Astrocyte (in vitro differentiated cells and primary cell): Measurements from ENCODE around the gene STXBP1. TPM values are rescaled to one million over a fixed set of nuclear protein-coding genes. Genes with fewer than 3 reads are reported as not detected.

ENCODE experiments used
- DNase-seq: peaks from one replicate; pipeline ENCODE4 v3.0.0-alpha.2; 2010; ENCODE audit warnings: low read depth
- FAIRE-seq: peaks from 2 replicates; lab custom pipeline; 2011; peaks lifted over from hg19 to GRCh38; lab: Jason Lieb, UNC
- H2AFZ ChIP-seq: 2 replicates; pipeline ENCODE4 v1.6.0; 2012; ENCODE audit warnings: low read depth, low read length, inconsistent platforms
- H3K27ac ChIP-seq: 2 replicates; pipeline ENCODE4 v1.5.1; 2011; ENCODE audit warnings: low read depth, low read length, inconsistent platforms
- H3K27me3 ChIP-seq: 2 replicates; pipeline ENCODE4 v1.6.0; 2011; ENCODE audit warnings: low read length, inconsistent platforms; ENCODE audit not compliant: insufficient read depth
- H3K36me3 ChIP-seq: 2 replicates; pipeline ENCODE4 v1.5.1; 2011; ENCODE audit warnings: low read length, inconsistent platforms; ENCODE audit not compliant: insufficient read depth
- H3K4me1 ChIP-seq: 2 replicates; pipeline ENCODE4 v1.5.1; 2011; ENCODE audit warnings: low read length, inconsistent platforms; ENCODE audit not compliant: insufficient read depth
- H3K4me2 ChIP-seq: 2 replicates; pipeline ENCODE4 v1.6.0; 2012; ENCODE audit warnings: low read length, inconsistent platforms
- H3K4me3 ChIP-seq: 2 replicates; pipeline ENCODE4 v1.5.1; 2011; ENCODE audit warnings: low read depth, mild to moderate bottlenecking, low read length, inconsistent platforms; ENCODE audit not compliant: insufficient read depth
- H3K79me2 ChIP-seq: 2 replicates; pipeline ENCODE4 v1.6.0; 2012; ENCODE audit warnings: mild to moderate bottlenecking, low read length, inconsistent platforms; ENCODE audit not compliant: insufficient read depth
- H3K9ac ChIP-seq: 2 replicates; pipeline ENCODE4 v1.6.0; 2012; ENCODE audit warnings: mild to moderate bottlenecking, low read length, inconsistent platforms
- H3K9me3 ChIP-seq: 2 replicates; pipeline ENCODE4 v1.5.1; 2012; ENCODE audit warnings: low read depth, mild to moderate bottlenecking, low read length, inconsistent platforms; ENCODE audit not compliant: insufficient read depth
- H4K20me1 ChIP-seq: 2 replicates; pipeline ENCODE4 v1.6.0; 2012; ENCODE audit warnings: low read length, inconsistent platforms; ENCODE audit not compliant: insufficient read depth
- H3K27ac Mint-ChIP-seq: one replicate; pipeline ENCODE4 v1.8.0; 2021; ENCODE audit warnings: mild to moderate bottlenecking, mixed read lengths; ENCODE audit not compliant: unreplicated experiment
- H3K27me3 Mint-ChIP-seq: one replicate; pipeline ENCODE4 v1.8.0; 2021; ENCODE audit warnings: low read depth, mixed read lengths; ENCODE audit not compliant: unreplicated experiment
- H3K36me3 Mint-ChIP-seq: one replicate; pipeline ENCODE4 v1.8.0; 2021; ENCODE audit warnings: low read depth, mixed read lengths; ENCODE audit not compliant: unreplicated experiment
- H3K4me1 Mint-ChIP-seq: one replicate; pipeline ENCODE4 v1.8.0; 2021; ENCODE audit warnings: low read depth, mixed read lengths; ENCODE audit not compliant: unreplicated experiment
- H3K4me3 Mint-ChIP-seq: one replicate; pipeline ENCODE4 v1.8.0; 2021; ENCODE audit warnings: mild to moderate bottlenecking, moderate library complexity, mixed read lengths; ENCODE audit not compliant: unreplicated experiment
- H3K9me3 Mint-ChIP-seq: one replicate; pipeline ENCODE4 v1.8.0; 2021; ENCODE audit warnings: mild to moderate bottlenecking, mixed read lengths; ENCODE audit not compliant: unreplicated experiment
- EZH2 ChIP-seq: IDR thresholded peaks from 2 replicates; pipeline ENCODE4 v1.6.1; 2012; ENCODE audit warnings: mild to moderate bottlenecking, low read length, inconsistent platforms; ENCODE audit not compliant: insufficient read depth
- total RNA-seq: library from RNA; stranded (reverse); gene quantifications from 2 replicates; pipeline ENCODE4 v1.2.1, GENCODE V29; 2021
- TF ChIP-seq, protein P1 (sequence below): IDR thresholded peaks from 2 replicates; pipeline ENCODE4 v1.5.1; 2011; ENCODE audit warnings: low read depth, mild to moderate bottlenecking, inconsistent platforms, low read length, moderate library complexity; ENCODE audit not compliant: insufficient read depth

Gene STXBP1
- total RNA-seq, 1 donor from 2014 or later = 39.6 TPM

DNA sequence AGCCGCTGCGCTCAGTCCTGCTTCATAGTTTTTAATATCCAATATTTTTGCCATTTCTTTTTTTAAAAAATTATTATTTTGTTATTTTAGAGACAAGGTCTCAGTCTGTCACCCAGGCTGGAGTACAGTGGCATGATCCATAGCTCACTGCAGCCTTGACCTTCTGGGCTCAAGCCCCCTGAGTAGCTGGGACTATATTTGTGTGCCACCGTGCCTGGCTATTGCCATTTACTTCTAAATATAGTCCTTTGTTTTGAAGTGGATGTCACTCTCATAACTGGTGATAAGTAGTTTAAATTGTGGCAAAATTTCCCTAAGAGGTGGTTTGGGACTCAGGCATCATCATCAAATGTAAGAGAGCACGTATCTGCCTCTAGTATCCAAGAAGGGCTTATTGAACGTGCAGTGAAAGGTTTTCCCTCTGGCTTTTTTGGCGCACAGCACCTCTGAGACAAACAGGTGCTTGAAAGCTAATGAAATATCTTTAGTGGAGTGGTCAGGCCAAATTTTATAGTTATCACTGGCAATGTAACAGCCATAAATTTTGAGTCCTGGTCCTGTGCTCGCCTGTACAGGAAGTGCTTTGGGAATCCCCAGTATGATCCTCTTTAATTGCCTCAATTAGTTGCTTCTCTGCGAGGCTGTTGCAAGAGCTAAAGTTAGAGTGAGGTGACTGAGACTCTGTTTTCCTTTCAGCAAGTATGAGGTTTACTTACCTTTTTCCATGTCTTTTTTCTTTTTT is 14.8 kb downstream of the STXBP1 start:
- no peaks in the 10 kb centered on the region for H3K9me3 ChIP-seq
- H3K27ac Mint-ChIP-seq = no peak overlapping the region
- FAIRE-seq (no peak), DNase-seq (no peak)
- H2AFZ ChIP-seq = no peak overlapping the region
- no peaks in the 10 kb centered on the region for H3K27me3 ChIP-seq
- H4K20me1 ChIP-seq = peaks cover 49% of the 10 kb centered on the region
- H3K4me3 ChIP-seq = no peak overlapping the region
- no peak overlapping the region for H3K27ac ChIP-seq
- H3K79me2 ChIP-seq = no peaks in the 10 kb centered on the region
- H3K4me1 Mint-ChIP-seq = peaks cover 13% of the 10 kb centered on the region
- H3K9ac ChIP-seq = no peak overlapping the region
- H3K4me1 ChIP-seq = no peaks in the 10 kb centered on the region
- TF ChIP-seq, protein P1, sequence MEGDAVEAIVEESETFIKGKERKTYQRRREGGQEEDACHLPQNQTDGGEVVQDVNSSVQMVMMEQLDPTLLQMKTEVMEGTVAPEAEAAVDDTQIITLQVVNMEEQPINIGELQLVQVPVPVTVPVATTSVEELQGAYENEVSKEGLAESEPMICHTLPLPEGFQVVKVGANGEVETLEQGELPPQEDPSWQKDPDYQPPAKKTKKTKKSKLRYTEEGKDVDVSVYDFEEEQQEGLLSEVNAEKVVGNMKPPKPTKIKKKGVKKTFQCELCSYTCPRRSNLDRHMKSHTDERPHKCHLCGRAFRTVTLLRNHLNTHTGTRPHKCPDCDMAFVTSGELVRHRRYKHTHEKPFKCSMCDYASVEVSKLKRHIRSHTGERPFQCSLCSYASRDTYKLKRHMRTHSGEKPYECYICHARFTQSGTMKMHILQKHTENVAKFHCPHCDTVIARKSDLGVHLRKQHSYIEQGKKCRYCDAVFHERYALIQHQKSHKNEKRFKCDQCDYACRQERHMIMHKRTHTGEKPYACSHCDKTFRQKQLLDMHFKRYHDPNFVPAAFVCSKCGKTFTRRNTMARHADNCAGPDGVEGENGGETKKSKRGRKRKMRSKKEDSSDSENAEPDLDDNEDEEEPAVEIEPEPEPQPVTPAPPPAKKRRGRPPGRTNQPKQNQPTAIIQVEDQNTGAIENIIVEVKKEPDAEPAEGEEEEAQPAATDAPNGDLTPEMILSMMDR = no peak
- no peak for TF ChIP-seq EZH2
- no peak overlapping the region for H3K4me3 Mint-ChIP-seq
- H3K9me3 Mint-ChIP-seq = no peaks in the 10 kb centered on the region
- peaks cover 2% of the 10 kb centered on the region for H3K36me3 Mint-ChIP-seq
- H3K36me3 ChIP-seq = no peaks in the 10 kb centered on the region
- no peak overlapping the region for H3K4me2 ChIP-seq
- no peaks in the 10 kb centered on the region for H3K27me3 Mint-ChIP-seq

DNA sequence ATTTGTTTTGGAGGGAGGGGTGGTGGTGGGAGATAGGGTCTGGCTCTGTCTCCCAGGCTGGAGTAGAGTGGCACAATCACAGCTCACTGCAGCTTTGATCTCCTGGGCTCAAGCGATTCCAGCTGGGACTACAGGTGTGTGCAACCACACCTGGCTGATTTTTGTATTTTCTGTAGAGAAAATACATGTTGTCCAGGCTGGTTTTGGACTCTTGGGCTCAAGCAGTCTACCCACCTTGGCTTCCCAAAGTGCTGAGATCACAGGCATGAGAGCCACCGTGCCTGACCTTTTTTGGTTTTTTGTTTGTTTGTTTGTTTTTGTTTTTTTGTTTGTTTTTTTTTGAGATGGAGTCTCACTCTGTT is 15.4 kb downstream of the STXBP1 start:
- H2AFZ ChIP-seq = no peak overlapping the region
- H4K20me1 ChIP-seq = peaks cover 45% of the 10 kb centered on the region
- H3K4me3 ChIP-seq = no peak overlapping the region
- Mint-ChIP-seq H3K4me3 (no peak overlapping the region), H3K4me1 (peaks cover 13% of the 10 kb centered on the region), H3K36me3 (peaks cover 2% of the 10 kb centered on the region), H3K27me3 (no peaks in the 10 kb centered on the region), H3K27ac (no peak overlapping the region), H3K9me3 (no peaks in the 10 kb centered on the region)
- H3K27me3 ChIP-seq = no peaks in the 10 kb centered on the region
- H3K4me1 ChIP-seq = no peaks in the 10 kb centered on the region
- DNase-seq = no peak
- no peak overlapping the region for H3K4me2 ChIP-seq
- no peaks in the 10 kb centered on the region for H3K9me3 ChIP-seq
- H3K79me2 ChIP-seq = no peaks in the 10 kb centered on the region
- H3K9ac ChIP-seq = no peak overlapping the region
- no peak for FAIRE-seq
- no peak for TF ChIP-seq EZH2
- TF ChIP-seq, protein P1 = no peak
- H3K36me3 ChIP-seq = no peaks in the 10 kb centered on the region
- no peak overlapping the region for H3K27ac ChIP-seq

DNA sequence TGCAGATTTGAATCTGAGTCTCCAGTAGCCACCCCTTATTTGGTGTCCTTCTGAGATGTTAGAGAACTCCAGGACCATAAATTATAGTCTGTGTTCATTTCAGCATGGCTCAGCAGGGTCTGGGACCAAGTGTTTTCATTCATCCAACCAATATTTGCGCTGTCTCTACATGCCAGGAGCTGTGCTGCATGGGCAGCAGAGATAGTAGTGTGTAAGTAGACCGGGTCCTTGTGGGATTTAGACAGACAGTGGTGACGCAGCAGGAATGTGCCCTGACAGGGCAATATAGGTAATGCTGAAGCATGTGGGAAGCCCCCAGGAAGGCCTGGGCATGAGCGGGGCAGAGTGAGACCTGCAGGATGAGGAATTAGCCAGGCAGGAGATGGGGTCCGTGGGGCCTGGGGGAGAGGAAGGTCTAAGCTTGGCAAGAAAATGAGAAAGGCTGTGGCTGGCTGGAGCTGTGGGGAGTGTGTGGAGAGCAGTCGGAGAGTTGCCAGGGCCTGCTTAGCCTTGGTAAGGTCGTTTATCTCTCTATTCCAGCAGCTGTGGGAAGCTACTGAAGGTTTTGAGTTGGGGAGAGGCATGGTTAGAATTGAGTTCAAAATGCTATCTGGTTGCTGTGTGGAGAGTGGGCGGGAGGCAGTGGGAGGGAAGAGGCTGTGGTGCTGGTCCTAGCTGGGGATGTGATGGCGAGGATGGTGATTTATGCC is 16.8 kb downstream of the STXBP1 start:
- Histone ChIP-seq H3K79me2 (no peaks in the 10 kb centered on the region), H3K4me2 (no peak overlapping the region)

More for the DNA sequence above, 16.8 kb downstream of the STXBP1 start:
- no peak overlapping the region for H3K9ac ChIP-seq
- no peaks in the 10 kb centered on the region for H3K27me3 Mint-ChIP-seq
- H3K4me3 Mint-ChIP-seq = no peak overlapping the region
- no peak overlapping the region for H3K4me3 ChIP-seq
- DNase-seq (no peak), FAIRE-seq (no peak)
- TF ChIP-seq, protein P1 = no peak
- no peak for TF ChIP-seq EZH2
- H3K27ac ChIP-seq = no peak overlapping the region
- peaks cover 2% of the 10 kb centered on the region for H3K36me3 Mint-ChIP-seq
- no peaks in the 10 kb centered on the region for H3K4me1 ChIP-seq
- no peak overlapping the region for H3K27ac Mint-ChIP-seq
- H3K4me1 Mint-ChIP-seq = peaks cover 13% of the 10 kb centered on the region
- H3K9me3 Mint-ChIP-seq = no peaks in the 10 kb centered on the region
- no peaks in the 10 kb centered on the region for H3K27me3 ChIP-seq
- H3K9me3 ChIP-seq = no peaks in the 10 kb centered on the region
- H2AFZ ChIP-seq = no peak overlapping the region
- H3K36me3 ChIP-seq = no peaks in the 10 kb centered on the region
- peaks cover 40% of the 10 kb centered on the region for H4K20me1 ChIP-seq
